Neural crest cell (in vitro differentiated cells): Measurements from ENCODE around the gene LMAN1L. TPM values are rescaled to one million over a fixed set of nuclear protein-coding genes. Genes with fewer than 3 reads are reported as not detected.

Source experiments
- DNase-seq: peaks from one replicate; pipeline ENCODE4 v3.0.0; 2021; ENCODE audit warnings: low read depth, mixed read lengths, low spot score
- H3K27ac Mint-ChIP-seq: one replicate; pipeline ENCODE4 v1.8.0; 2021; ENCODE audit warnings: mild to moderate bottlenecking, mixed read lengths; ENCODE audit not compliant: unreplicated experiment
- H3K27me3 Mint-ChIP-seq: 2 replicates; pipeline ENCODE4 v1.8.0; 2021; ENCODE audit warnings: low read depth, mild to moderate bottlenecking, mixed read lengths
- H3K36me3 Mint-ChIP-seq: 2 replicates; pipeline ENCODE4 v1.8.0; 2021; ENCODE audit warnings: low read depth, mild to moderate bottlenecking, mixed read lengths
- H3K4me1 Mint-ChIP-seq: 2 replicates; pipeline ENCODE4 v1.8.0; 2021; ENCODE audit warnings: mixed read lengths
- H3K4me3 Mint-ChIP-seq: one replicate; pipeline ENCODE4 v1.8.0; 2021; ENCODE audit warnings: mild to moderate bottlenecking, mixed read lengths
- H3K9me3 Mint-ChIP-seq: 2 replicates; pipeline ENCODE4 v1.8.0; 2021; ENCODE audit warnings: mixed read lengths
- total RNA-seq: library from RNA; stranded (reverse); gene quantifications from 2 replicates; pipeline ENCODE4 v1.2.1, GENCODE V29; 2021
- TF ChIP-seq, protein P1 (sequence below): fragments of 200-600 bp; sonication (generic); conservative IDR thresholded peaks from 2 replicates; pipeline ENCODE4 v1.5.0; 2021; ENCODE audit warnings: antibody characterized with exemption, mild to moderate bottlenecking

The LMAN1L gene
- total RNA-seq, 1 donor from 2014 or later, result not detected

DNA sequence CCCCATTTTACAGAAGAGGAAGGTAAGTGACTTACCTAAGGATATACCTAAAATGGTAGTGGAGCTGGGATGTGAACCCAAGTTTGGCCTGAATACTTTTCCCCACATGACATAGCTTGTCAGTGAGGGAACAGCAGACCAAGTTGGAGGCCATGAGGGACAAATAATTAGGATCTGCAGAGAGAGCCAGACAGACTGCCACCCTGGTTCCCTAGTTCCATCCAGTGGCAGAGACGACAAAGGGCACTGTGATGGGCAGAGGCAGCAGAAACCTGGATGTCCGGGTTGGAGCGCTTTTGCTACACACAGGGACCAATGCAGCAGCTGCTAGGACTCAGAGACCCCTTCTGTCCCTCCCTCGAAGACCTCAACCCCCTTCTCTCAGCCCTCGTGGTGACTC is 15.0 kb downstream of the LMAN1L start:
- Mint-ChIP-seq H3K9me3 (no peaks in the 10 kb centered on the region), H3K27ac (no peak overlapping the region), H3K4me1 (peaks cover under 1% of the 10 kb centered on the region), H3K36me3 (no peaks in the 10 kb centered on the region), H3K4me3 (no peak overlapping the region), H3K27me3 (peaks cover 71% of the 10 kb centered on the region)
- DNase-seq, result no peak
- TF ChIP-seq, protein P1, sequence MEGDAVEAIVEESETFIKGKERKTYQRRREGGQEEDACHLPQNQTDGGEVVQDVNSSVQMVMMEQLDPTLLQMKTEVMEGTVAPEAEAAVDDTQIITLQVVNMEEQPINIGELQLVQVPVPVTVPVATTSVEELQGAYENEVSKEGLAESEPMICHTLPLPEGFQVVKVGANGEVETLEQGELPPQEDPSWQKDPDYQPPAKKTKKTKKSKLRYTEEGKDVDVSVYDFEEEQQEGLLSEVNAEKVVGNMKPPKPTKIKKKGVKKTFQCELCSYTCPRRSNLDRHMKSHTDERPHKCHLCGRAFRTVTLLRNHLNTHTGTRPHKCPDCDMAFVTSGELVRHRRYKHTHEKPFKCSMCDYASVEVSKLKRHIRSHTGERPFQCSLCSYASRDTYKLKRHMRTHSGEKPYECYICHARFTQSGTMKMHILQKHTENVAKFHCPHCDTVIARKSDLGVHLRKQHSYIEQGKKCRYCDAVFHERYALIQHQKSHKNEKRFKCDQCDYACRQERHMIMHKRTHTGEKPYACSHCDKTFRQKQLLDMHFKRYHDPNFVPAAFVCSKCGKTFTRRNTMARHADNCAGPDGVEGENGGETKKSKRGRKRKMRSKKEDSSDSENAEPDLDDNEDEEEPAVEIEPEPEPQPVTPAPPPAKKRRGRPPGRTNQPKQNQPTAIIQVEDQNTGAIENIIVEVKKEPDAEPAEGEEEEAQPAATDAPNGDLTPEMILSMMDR, result no peak

DNA sequence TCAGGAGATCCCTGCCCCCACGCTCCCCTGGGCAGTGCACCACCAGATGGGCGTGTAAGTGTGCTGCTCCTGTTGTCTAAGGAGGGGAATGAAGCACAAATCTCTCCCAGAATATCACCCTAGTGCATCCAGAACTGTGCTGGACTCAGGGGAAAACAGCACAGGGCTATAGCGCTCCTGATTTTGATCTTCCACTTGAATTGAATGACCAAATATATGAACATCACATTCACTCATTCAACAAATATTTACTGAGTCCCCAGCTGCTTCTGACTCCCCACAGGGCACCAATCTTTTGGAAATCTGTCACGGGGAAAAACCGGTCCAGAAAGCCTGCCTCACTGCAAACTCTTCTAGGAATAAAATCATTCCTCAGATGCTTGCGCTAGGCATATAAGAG is 16.2 kb downstream of the LMAN1L start:
- Mint-ChIP-seq H3K4me3 (no peak overlapping the region), H3K27ac (no peak overlapping the region), H3K27me3 (peaks cover 66% of the 10 kb centered on the region), H3K4me1 (peaks cover 4% of the 10 kb centered on the region), H3K36me3 (no peaks in the 10 kb centered on the region), H3K9me3 (no peaks in the 10 kb centered on the region)
- no peak for DNase-seq
- TF ChIP-seq, protein P1, result no peak

DNA sequence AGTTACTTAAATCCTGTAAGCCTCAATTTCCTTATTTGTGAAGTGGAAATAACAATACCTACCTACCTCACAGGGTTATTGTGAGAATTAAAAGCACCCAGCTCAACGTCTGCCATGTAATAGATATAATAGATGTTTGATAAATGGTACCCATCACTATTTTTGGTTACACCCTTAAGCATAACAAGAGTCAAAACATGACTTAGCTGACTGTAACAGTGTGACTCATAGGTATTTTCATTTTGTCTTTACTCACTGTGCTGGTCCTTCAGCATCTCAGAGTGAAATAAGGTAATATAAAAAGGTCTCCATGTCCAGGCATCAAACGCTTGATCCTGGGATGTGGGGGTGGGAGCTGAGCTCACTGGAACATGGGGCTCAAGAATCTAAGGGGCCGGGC is 16.9 kb downstream of the LMAN1L start:
- TF ChIP-seq, protein P1, result no peak
- DNase-seq, result no peak
- H3K9me3 Mint-ChIP-seq, result no peaks in the 10 kb centered on the region
- peaks cover 4% of the 10 kb centered on the region for H3K4me1 Mint-ChIP-seq
- H3K27ac Mint-ChIP-seq, result no peak overlapping the region
- peaks cover 61% of the 10 kb centered on the region for H3K27me3 Mint-ChIP-seq
- no peaks in the 10 kb centered on the region for H3K36me3 Mint-ChIP-seq
- no peak overlapping the region for H3K4me3 Mint-ChIP-seq

DNA sequence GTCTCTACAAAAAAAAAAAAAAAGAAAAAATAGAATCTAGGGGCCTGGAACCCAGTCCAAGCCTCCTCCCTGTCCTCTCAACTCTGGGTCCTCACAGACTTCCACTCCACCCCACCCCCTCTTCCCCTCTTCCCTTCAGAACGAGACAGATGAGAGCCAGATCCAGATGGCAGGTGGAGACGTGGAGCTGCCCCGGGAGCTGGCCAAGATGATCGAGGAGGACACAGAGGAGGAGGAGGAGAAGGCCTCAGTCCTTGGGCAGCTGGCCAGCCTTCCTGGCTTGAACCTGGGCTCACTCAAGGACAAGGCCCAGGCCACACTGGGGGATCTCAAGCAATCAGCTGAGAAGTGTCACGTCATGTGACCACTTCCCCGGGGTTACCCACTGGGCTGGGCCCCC is 17.4 kb downstream of the LMAN1L start:
- Mint-ChIP-seq H3K4me3 (no peak overlapping the region), H3K4me1 (peaks cover 5% of the 10 kb centered on the region), H3K9me3 (no peaks in the 10 kb centered on the region), H3K27me3 (peaks cover 56% of the 10 kb centered on the region), H3K36me3 (no peaks in the 10 kb centered on the region), H3K27ac (no peak overlapping the region)
- no peak for DNase-seq
- TF ChIP-seq, protein P1, result no peak

DNA sequence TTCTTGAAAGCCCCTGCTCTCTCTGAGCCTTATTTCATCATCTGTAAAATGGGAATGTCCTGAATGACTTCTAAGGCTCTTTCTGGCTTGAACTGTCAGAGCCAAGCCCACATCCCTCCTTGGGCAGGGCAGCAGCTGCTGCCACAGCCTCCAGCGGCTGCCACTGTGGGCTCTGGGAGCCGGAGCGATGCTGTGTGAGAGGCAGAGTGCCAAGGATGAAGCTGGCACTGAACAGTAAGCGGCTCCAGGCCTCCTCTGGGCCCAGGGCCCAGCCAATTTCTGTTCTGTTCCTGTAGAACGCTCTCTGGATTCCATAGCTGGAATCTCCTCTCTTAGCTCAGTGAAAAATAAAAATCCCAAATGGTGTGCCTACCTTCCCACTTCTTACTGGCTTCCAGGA is 18.2 kb downstream of the LMAN1L start:
- Mint-ChIP-seq H3K9me3 (no peaks in the 10 kb centered on the region), H3K27ac (no peak overlapping the region), H3K27me3 (peaks cover 47% of the 10 kb centered on the region), H3K4me3 (no peak overlapping the region), H3K4me1 (peaks cover 8% of the 10 kb centered on the region), H3K36me3 (no peaks in the 10 kb centered on the region)
- DNase-seq, result no peak
- TF ChIP-seq, protein P1, result no peak
